ENCODE data around the gene MAPK1.
"Not testable (repeated sequence)": the region's sequence is repeated elsewhere in the genome, so short reads cannot be mapped to it uniquely, and the experiment has no call there.

The MAPK1 gene

GRCh38 chr22:21824445-21824912 lies 43.0 kb downstream of the MAPK1 start:
- no peak for DNase-seq (ENCODE audit: low read depth, low spot score)
- H3K4me3 ChIP-seq (ENCODE audit: low read depth, low read length), result no peak overlapping the region
- POLR2A ChIA-PET, result no interaction called here
- CTCF ChIA-PET, result interaction anchor here (0.8 to 1.3 kb wide), 3 partner anchors 10 to 25 kb away, joined by 3 to 4 read pairs (median 3); no protein-coding TSS in a partner anchor
- TF ChIP-seq, protein P1, sequence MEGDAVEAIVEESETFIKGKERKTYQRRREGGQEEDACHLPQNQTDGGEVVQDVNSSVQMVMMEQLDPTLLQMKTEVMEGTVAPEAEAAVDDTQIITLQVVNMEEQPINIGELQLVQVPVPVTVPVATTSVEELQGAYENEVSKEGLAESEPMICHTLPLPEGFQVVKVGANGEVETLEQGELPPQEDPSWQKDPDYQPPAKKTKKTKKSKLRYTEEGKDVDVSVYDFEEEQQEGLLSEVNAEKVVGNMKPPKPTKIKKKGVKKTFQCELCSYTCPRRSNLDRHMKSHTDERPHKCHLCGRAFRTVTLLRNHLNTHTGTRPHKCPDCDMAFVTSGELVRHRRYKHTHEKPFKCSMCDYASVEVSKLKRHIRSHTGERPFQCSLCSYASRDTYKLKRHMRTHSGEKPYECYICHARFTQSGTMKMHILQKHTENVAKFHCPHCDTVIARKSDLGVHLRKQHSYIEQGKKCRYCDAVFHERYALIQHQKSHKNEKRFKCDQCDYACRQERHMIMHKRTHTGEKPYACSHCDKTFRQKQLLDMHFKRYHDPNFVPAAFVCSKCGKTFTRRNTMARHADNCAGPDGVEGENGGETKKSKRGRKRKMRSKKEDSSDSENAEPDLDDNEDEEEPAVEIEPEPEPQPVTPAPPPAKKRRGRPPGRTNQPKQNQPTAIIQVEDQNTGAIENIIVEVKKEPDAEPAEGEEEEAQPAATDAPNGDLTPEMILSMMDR (IDR thresholded peaks at IDR 0.05; ENCODE audit: insufficient read depth, low read length, missing control alignments), result no peak

DNA sequence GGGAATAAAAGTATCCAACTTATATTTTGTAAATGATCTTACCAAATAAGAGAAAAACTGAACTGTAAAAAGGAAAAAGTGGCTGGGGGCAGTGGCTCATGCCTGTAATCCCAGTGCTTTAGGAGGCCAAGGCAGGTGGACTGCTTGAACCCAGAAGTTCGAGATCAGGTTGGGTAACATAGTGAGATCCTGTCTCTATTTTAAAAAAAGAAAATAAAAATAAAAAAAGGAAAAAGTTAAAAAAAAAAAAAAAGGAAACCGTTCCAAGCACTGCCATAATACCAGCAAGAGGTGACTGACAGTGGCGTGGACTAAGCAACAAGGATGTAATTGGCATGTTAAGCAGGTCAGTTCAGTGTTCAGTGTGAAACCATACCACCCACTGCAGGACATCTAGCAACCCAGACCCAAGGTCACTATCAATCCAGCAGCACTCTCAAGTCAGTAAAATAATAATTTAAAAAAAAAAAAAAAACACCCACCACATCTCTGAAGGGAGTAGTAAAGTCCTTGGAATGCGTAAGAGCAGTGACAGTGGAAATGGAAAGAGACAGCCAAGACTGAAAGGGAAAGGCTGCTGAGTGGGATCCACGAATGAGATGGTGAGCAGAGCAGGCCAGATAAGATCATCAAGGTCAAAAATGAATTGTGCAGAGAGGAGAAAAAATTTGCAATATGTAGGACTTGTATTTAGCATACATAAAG lies 43.6 kb downstream of the MAPK1 start:
- no peak overlapping the region for H3K4me3 ChIP-seq (ENCODE audit: low read depth, low read length)
- TF ChIP-seq, protein P1 (IDR thresholded peaks at IDR 0.05; ENCODE audit: insufficient read depth, low read length, missing control alignments), result no peak
- CTCF ChIA-PET, result interaction anchor here (0.8 to 1.0 kb wide), 2 partner anchors 11 to 26 kb away, joined by 3 read pairs; no protein-coding TSS in a partner anchor
- POLR2A ChIA-PET, result no interaction called here
- no peak for DNase-seq (ENCODE audit: low read depth, low spot score)

DNA sequence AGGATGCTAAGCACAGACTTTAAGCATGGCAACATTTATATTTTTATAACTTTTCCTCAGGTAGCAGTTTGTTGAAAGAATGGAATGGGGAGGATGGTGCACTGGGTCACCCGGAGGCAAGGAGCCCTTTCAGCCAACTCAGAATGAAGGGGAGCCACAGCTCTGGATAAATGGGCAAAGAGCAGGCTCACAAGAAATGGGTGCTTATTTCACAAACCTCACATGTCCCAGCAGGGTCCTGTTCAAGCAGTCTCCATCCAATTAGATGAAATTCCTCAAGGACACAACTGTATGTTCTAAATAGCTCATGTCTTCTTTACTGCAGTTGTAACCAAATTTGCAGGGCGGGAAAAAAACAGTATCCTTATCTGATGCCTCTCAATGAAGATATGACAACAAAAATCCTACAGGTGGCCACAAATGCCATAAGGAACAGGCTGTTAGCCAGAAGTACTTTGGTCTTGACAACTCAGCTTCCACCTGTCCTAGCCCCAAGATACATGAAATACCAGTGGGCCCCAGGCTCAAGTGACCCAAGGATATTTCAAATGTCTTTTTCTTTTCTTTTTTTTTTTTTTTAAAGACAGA lies 48.2 kb downstream of the MAPK1 start:
- no peak for DNase-seq (ENCODE audit: low read depth, low spot score)
- H3K4me3 ChIP-seq (ENCODE audit: low read depth, low read length), result no peak overlapping the region
- TF ChIP-seq, protein P1 (IDR thresholded peaks at IDR 0.05; ENCODE audit: insufficient read depth, low read length, missing control alignments), result no peak
- ChIA-PET POLR2A (no interaction called here), CTCF (no interaction called here)

DNA sequence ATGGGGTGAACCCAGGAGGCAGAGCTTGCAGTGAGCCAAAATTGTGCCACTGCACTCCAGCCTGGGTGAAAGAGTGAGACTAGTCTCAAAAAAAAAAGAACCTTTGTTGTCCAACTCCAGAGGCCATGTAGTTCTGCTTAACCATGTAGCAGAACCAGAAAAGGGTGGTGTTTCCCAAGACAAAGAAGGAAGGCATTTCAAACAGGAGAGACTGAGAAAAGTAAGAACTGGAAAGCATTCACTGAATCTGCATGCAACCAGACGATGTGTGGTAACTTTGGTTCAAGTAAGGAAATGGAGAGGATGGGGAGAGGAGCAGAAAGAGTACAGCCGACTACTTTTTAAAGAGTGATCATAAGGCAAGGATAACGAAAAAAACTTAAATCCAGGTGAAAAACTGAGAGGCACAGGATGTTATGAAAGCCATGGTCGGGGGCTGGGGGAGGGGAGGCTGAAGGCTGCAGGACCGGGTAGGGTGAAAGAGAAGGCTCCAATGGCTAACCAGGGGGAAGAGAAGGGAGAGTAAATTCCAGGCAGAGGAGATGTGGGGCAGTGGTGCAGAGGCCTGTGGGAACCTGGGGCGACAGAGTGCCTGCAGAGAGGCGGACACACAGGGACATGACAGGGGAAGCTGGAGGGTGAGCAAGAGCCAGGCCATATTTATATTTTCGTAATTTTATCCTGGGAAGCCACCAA lies 48.8 kb downstream of the MAPK1 start:
- H3K4me3 ChIP-seq (ENCODE audit: low read depth, low read length), result no peak overlapping the region
- ChIA-PET CTCF (no interaction called here), POLR2A (no interaction called here)
- no peak for DNase-seq (ENCODE audit: low read depth, low spot score)
- TF ChIP-seq, protein P1 (IDR thresholded peaks at IDR 0.05; ENCODE audit: insufficient read depth, low read length, missing control alignments), result no peak

- POLR2A ChIA-PET, result interaction anchor here (1.2 kb wide), 1 partner anchor 18 kb away, joined by 3 read pairs; no protein-coding TSS in a partner anchor
Observed at GRCh38 chr22:21817497-21817853, 50.0 kb downstream of the MAPK1 start.

DNA sequence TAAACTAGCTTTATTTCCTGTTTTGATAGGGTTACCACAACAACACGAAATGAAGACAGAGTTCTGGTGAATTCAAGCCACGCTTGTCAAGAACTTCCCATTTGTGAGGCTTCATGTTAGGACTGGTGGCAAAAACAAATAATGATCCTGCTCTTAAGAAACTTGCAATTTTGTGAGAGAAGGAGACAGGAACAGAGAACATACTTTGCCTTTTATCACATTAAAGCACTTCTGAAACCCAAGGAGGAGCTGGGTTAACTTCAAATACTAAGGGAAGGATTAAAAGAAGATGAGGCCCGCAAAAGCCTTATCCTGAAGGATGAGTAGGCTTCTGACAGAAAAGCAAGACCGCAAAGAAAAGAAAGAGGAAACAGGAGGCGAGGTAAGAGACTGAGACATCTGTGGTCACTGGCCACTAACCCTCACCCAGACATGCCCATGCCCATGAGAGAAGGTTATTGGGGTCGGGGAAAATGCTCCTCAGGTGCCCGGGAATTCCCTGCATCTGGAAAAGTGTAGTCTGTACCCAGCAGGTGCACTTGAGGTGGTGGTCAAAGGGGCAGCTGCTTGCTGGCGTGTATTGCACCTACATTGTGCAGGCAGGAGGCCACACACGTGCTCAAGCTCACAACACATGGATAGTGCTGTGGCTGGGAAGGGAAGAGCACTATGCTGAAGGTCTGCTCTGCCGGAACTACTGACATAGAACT lies 50.5 kb downstream of the MAPK1 start:
- TF ChIP-seq, protein P1 (IDR thresholded peaks at IDR 0.05; ENCODE audit: insufficient read depth, low read length, missing control alignments), result no peak
- POLR2A ChIA-PET, result interaction anchor here (1.2 kb wide), 1 partner anchor 18 kb away, joined by 3 read pairs; no protein-coding TSS in a partner anchor
- CTCF ChIA-PET, result no interaction called here
- DNase-seq (ENCODE audit: low read depth, low spot score), result peak; percentile 73
- H3K4me3 ChIP-seq (ENCODE audit: low read depth, low read length), result no peak overlapping the region

More at GRCh38 chr22:21817497-21817853, 50.0 kb downstream of the MAPK1 start:
- CTCF ChIA-PET; H3K4me3 ChIP-seq (ENCODE audit: low read depth, low read length); DNase-seq (ENCODE audit: low read depth, low spot score): not testable (repeated sequence)

Measured in AG04449 (cell line).